ENCODE data around the gene DPYD. TPM values are rescaled to one million over a fixed set of nuclear protein-coding genes. Genes with fewer than 3 reads are reported as not detected.

DPYD gene
- total and polyA plus RNA-seq, 9 of the 15 experiments (the other 6 are each of a cell fraction or from before 2014, with no cell fraction given): 0.03 to 0.25 (median 0.08) TPM; not detected in 2

- Histone ChIP-seq H4K20me1 (replicated peaks; ENCODE audit: control insufficient read depth, insufficient read depth, low read length) (no peaks in the 10 kb centered on the region), H3K4me1 (replicated peaks in 1 of 2; ENCODE audit: control insufficient read depth in 2 of 2, insufficient read depth in 2 of 2, low read length in 2 of 2) (no peaks in the 10 kb centered on the region), H3K27ac (ENCODE audit: extremely low read depth, low read depth, low read length) (no peak overlapping the region), H3K36me3 (ENCODE audit: control insufficient read depth, insufficient read depth, low read length) (no peaks in the 10 kb centered on the region), H3K79me2 (ENCODE audit: control insufficient read depth, insufficient read depth, low read length) (no peaks in the 10 kb centered on the region), H3K4me3 (no peak overlapping the region), H3K9ac (ENCODE audit: insufficient read depth in 1 of 2, low read depth in 2 of 2, low read length in 2 of 2) (no peak overlapping the region), H2AFZ (ENCODE audit: low read depth, low read length) (no peak overlapping the region), H3K9me1 (ENCODE audit: control insufficient read depth, insufficient read depth, low read length) (no peaks in the 10 kb centered on the region), H3K9me3 (replicated peaks; ENCODE audit: control insufficient read depth, insufficient read depth, low read depth, low read length) (no peaks in the 10 kb centered on the region), H3K4me2 (ENCODE audit: insufficient read depth, low read length) (no peak overlapping the region), H3K27me3 (ENCODE audit: control insufficient read depth in 2 of 2, insufficient read depth in 2 of 2, low read length in 2 of 2) (no peaks in the 10 kb centered on the region)
- no peak for TF ChIP-seq FOXK1 (CRISPR knock-in tag; IDR thresholded peaks at IDR 0.05; ENCODE audit: borderline replicate concordance)
- no peak for TF ChIP-seq XRCC4 (IDR thresholded peaks at IDR 0.05; ENCODE audit: extremely low read depth, insufficient read depth, insufficient read length)
- no peak for TF ChIP-seq THAP7 (CRISPR knock-in tag; IDR thresholded peaks at IDR 0.05)
- TF ChIP-seq HSF4 (CRISPR knock-in tag; IDR thresholded peaks at IDR 0.05; ENCODE audit: borderline replicate concordance): no peak
- no peak for TF ChIP-seq CEBPG (CRISPR knock-in tag; IDR thresholded peaks at IDR 0.05)
- TF ChIP-seq CEBPG (tag; conservative IDR thresholded peaks at IDR 0.05 in 1 of 2, IDR thresholded peaks at IDR 0.05 in 1 of 2): no peak
- no peak for TF ChIP-seq HMG20A (CRISPR knock-in tag; conservative IDR thresholded peaks at IDR 0.05)
- TF ChIP-seq TEAD2 (tag; IDR thresholded peaks at IDR 0.05): no peak
- no peak for TF ChIP-seq IFI16 (CRISPR knock-in tag; IDR thresholded peaks at IDR 0.05)
- no peak for TF ChIP-seq EP400 (IDR thresholded peaks at IDR 0.05)
- TF ChIP-seq NR2F6 (CRISPR knock-in tag; IDR thresholded peaks at IDR 0.05): no peak
- no peak for TF ChIP-seq ZBTB26 (CRISPR knock-in tag; IDR thresholded peaks at IDR 0.05)
- no peak for TF ChIP-seq THRAP3 (IDR thresholded peaks at IDR 0.05; ENCODE audit: borderline replicate concordance)
- no peak for TF ChIP-seq BACH1 (tag; IDR thresholded peaks at IDR 0.05)
- no peak for TF ChIP-seq ZNF140 (CRISPR knock-in tag; IDR thresholded peaks at IDR 0.05)
- no peak for TF ChIP-seq MXI1 (IDR thresholded peaks at IDR 0.05; ENCODE audit: low read depth, low read length)
- no peak for TF ChIP-seq HDGF (IDR thresholded peaks at IDR 0.05)
- TF ChIP-seq CCAR2 (IDR thresholded peaks at IDR 0.05; ENCODE audit: low read depth, low read length): no peak
- no peak for TF ChIP-seq ZNF444 (CRISPR knock-in tag; IDR thresholded peaks at IDR 0.05)
- 0% methylated on average over 3 of the region's 3 CpGs for WGBS (ENCODE audit: insufficient coverage, low coverage, missing lambda C conversion rate)
- in situ Hi-C loops (cut with MboI): no loop called here
- intact Hi-C loops (cut with micrococcal nuclease): no loop called here
- BruUV-seq (replicated peaks): no TSS peak
- ChIA-PET POLR2A (no interaction called here), CTCF (ENCODE audit: low intra/inter-chr PET ratio) (no interaction called here)
- FAIRE-seq (no peak), DNase-seq (ENCODE audit: extremely low read depth in 1 of 4, low spot score in 3 of 4) (no peak), ATAC-seq (no peak)
These were observed 21.9 kb downstream of the DPYD start for GRCh38 chr1:97898948-97899347.
